ENCODE measurements around the gene PLA2G12B. TPM values are rescaled to one million over a fixed set of nuclear protein-coding genes. Genes with fewer than 3 reads are reported as not detected.

Gene PLA2G12B
- total RNA-seq, 1 donor from 2014 or later: not detected

DNA sequence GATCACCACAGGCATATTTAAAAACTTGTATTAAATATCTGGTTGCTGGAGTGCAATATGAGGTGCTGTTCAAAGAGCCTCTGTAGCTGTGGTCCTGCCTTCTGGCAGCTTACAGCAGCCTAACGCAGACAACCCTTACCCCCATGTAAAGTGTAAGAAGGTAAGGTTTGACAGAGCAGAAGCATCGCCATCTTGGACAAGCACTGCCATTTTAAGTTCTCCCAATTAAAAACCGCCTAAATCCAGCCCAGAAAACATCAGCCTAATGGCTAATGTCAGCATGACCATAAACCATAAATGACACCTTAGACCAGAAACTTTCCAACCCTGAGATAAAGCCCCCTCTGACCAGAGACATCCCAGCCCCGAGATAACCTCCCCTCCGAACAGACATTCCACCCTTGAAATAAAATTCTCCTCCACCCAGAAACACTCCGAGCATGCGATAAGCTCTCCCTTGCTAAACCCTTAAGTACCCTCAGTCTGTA, 66.4 kb downstream of the PLA2G12B start:
- Histone ChIP-seq H3K9ac (ENCODE audit: low read length) (no peak overlapping the region), H2AFZ (ENCODE audit: low read depth, low read length) (no peak overlapping the region), H4K20me1 (ENCODE audit: insufficient read depth, low read length) (no peaks in the 10 kb centered on the region), H3K27me3 (ENCODE audit: insufficient read depth, low read length) (no peaks in the 10 kb centered on the region), H3K79me2 (ENCODE audit: insufficient read depth, low read length) (no peaks in the 10 kb centered on the region), H3K4me1 (ENCODE audit: insufficient read depth, low read length) (peaks cover 7% of the 10 kb centered on the region), H3K27ac (ENCODE audit: low read depth, low read length) (no peak overlapping the region), H3K4me3 (ENCODE audit: insufficient read depth, low read depth, low read length) (no peak overlapping the region), H3K4me2 (ENCODE audit: low read length) (no peak overlapping the region), H3K36me3 (ENCODE audit: insufficient read depth, low read length) (no peaks in the 10 kb centered on the region), H3K9me3 (ENCODE audit: insufficient read depth, low read depth, low read length) (no peaks in the 10 kb centered on the region)
- DNase-seq (ENCODE audit: low read depth): no peak
- Mint-ChIP-seq H3K27ac (ENCODE audit: unreplicated experiment) (no peak overlapping the region), H3K9me3 (ENCODE audit: unreplicated experiment) (no peaks in the 10 kb centered on the region), H3K27me3 (ENCODE audit: low read depth, unreplicated experiment) (no peaks in the 10 kb centered on the region), H3K36me3 (ENCODE audit: low read depth, unreplicated experiment) (peaks cover 15% of the 10 kb centered on the region), H3K4me3 (ENCODE audit: unreplicated experiment) (no peak overlapping the region), H3K4me1 (ENCODE audit: low read depth, unreplicated experiment) (peaks cover 6% of the 10 kb centered on the region)
- TF ChIP-seq, protein P1, sequence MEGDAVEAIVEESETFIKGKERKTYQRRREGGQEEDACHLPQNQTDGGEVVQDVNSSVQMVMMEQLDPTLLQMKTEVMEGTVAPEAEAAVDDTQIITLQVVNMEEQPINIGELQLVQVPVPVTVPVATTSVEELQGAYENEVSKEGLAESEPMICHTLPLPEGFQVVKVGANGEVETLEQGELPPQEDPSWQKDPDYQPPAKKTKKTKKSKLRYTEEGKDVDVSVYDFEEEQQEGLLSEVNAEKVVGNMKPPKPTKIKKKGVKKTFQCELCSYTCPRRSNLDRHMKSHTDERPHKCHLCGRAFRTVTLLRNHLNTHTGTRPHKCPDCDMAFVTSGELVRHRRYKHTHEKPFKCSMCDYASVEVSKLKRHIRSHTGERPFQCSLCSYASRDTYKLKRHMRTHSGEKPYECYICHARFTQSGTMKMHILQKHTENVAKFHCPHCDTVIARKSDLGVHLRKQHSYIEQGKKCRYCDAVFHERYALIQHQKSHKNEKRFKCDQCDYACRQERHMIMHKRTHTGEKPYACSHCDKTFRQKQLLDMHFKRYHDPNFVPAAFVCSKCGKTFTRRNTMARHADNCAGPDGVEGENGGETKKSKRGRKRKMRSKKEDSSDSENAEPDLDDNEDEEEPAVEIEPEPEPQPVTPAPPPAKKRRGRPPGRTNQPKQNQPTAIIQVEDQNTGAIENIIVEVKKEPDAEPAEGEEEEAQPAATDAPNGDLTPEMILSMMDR (IDR thresholded peaks at IDR 0.05; ENCODE audit: insufficient read depth, low read depth, low read length): no peak
- TF ChIP-seq EZH2 (IDR thresholded peaks at IDR 0.05; ENCODE audit: insufficient read depth, low read length): no peak
- FAIRE-seq: no peak

DNA sequence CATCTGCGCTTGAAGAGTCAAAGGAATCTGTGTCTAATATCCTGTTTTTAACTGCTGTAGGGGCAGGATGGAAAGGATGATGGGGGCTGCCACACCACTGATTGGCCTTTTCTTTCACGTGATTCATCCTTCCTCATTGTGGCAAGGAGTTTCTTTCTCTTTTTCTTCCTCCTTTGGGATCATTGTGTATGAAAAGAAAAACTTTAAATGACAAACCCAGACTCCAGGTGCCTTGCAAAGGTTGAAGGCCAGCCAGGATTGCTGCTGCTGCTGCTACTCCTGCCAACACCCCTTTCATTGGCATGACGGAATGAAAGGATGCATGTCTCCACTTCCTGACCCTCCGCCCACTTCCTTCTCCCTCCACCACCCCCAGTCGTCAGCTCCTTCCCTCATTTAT, 67.6 kb downstream of the PLA2G12B start:
- peak overlapping the region; percentile 54 for H3K4me2 ChIP-seq (ENCODE audit: low read length)
- H3K36me3 ChIP-seq (ENCODE audit: insufficient read depth, low read length): no peaks in the 10 kb centered on the region
- no peak overlapping the region for H2AFZ ChIP-seq (ENCODE audit: low read depth, low read length)
- DNase-seq (ENCODE audit: low read depth) (no peak), FAIRE-seq (no peak)
- no peaks in the 10 kb centered on the region for H3K79me2 ChIP-seq (ENCODE audit: insufficient read depth, low read length)
- Mint-ChIP-seq H3K27me3 (ENCODE audit: low read depth, unreplicated experiment) (no peaks in the 10 kb centered on the region), H3K4me1 (ENCODE audit: low read depth, unreplicated experiment) (peaks cover 6% of the 10 kb centered on the region), H3K27ac (ENCODE audit: unreplicated experiment) (no peak overlapping the region), H3K36me3 (ENCODE audit: low read depth, unreplicated experiment) (peaks cover 20% of the 10 kb centered on the region), H3K9me3 (ENCODE audit: unreplicated experiment) (no peaks in the 10 kb centered on the region), H3K4me3 (ENCODE audit: unreplicated experiment) (no peak overlapping the region)
- H3K4me3 ChIP-seq (ENCODE audit: insufficient read depth, low read depth, low read length): peak overlapping the region; percentile 8
- H3K9me3 ChIP-seq (ENCODE audit: insufficient read depth, low read depth, low read length): no peaks in the 10 kb centered on the region
- no peak overlapping the region for H3K27ac ChIP-seq (ENCODE audit: low read depth, low read length)
- H3K27me3 ChIP-seq (ENCODE audit: insufficient read depth, low read length): no peaks in the 10 kb centered on the region
- no peak overlapping the region for H3K9ac ChIP-seq (ENCODE audit: low read length)
- H4K20me1 ChIP-seq (ENCODE audit: insufficient read depth, low read length): no peaks in the 10 kb centered on the region
- peaks cover 7% of the 10 kb centered on the region for H3K4me1 ChIP-seq (ENCODE audit: insufficient read depth, low read length)
- TF ChIP-seq, protein P1 (IDR thresholded peaks at IDR 0.05; ENCODE audit: insufficient read depth, low read depth, low read length): no peak
- TF ChIP-seq EZH2 (IDR thresholded peaks at IDR 0.05; ENCODE audit: insufficient read depth, low read length): no peak

DNA sequence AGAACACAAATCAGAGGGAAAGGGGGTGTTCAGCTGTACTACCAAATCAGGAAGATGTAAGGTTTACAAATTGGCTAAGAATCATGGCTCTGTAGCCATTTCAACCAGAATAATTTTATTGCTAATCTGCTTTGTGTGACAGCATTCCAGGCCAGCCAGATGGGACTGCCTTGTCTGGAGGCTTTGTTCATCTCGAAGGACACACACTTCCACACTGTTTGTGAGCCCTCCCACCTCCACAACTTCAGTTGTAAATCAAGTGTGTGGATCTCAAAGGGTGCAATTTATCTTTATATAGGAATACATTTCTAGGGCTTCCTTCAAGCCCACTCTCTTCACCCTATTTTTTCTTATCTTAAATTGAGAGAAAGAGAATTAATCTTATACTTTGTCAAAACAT, 68.0 kb downstream of the PLA2G12B start:
- no peaks in the 10 kb centered on the region for H3K27me3 ChIP-seq (ENCODE audit: insufficient read depth, low read length)
- no peak overlapping the region for H3K4me3 ChIP-seq (ENCODE audit: insufficient read depth, low read depth, low read length)
- no peak overlapping the region for H3K4me3 Mint-ChIP-seq (ENCODE audit: unreplicated experiment)
- no peaks in the 10 kb centered on the region for H3K27me3 Mint-ChIP-seq (ENCODE audit: low read depth, unreplicated experiment)
- DNase-seq (ENCODE audit: low read depth): no peak
- no peaks in the 10 kb centered on the region for H3K79me2 ChIP-seq (ENCODE audit: insufficient read depth, low read length)
- peaks cover 6% of the 10 kb centered on the region for H3K4me1 Mint-ChIP-seq (ENCODE audit: low read depth, unreplicated experiment)
- no peak overlapping the region for H3K9ac ChIP-seq (ENCODE audit: low read length)
- no peak overlapping the region for H2AFZ ChIP-seq (ENCODE audit: low read depth, low read length)
- peaks cover 7% of the 10 kb centered on the region for H3K4me1 ChIP-seq (ENCODE audit: insufficient read depth, low read length)
- H4K20me1 ChIP-seq (ENCODE audit: insufficient read depth, low read length): no peaks in the 10 kb centered on the region
- TF ChIP-seq EZH2 (IDR thresholded peaks at IDR 0.05; ENCODE audit: insufficient read depth, low read length): no peak
- TF ChIP-seq, protein P1 (IDR thresholded peaks at IDR 0.05; ENCODE audit: insufficient read depth, low read depth, low read length): no peak
- no peak overlapping the region for H3K4me2 ChIP-seq (ENCODE audit: low read length)
- no peak for FAIRE-seq
- H3K36me3 ChIP-seq (ENCODE audit: insufficient read depth, low read length): no peaks in the 10 kb centered on the region
- H3K27ac ChIP-seq (ENCODE audit: low read depth, low read length): no peak overlapping the region
- no peaks in the 10 kb centered on the region for H3K9me3 Mint-ChIP-seq (ENCODE audit: unreplicated experiment)
- H3K9me3 ChIP-seq (ENCODE audit: insufficient read depth, low read depth, low read length): no peaks in the 10 kb centered on the region
- H3K36me3 Mint-ChIP-seq (ENCODE audit: low read depth, unreplicated experiment): peaks cover 24% of the 10 kb centered on the region
- no peak overlapping the region for H3K27ac Mint-ChIP-seq (ENCODE audit: unreplicated experiment)

Data from astrocyte (in vitro differentiated cells and primary cell).